ENCODE measurements around the gene TOB2.
"Not testable (repeated sequence)": the region's sequence is repeated elsewhere in the genome, so short reads cannot be mapped to it uniquely, and the experiment has no call there.

TOB2 gene

DNA sequence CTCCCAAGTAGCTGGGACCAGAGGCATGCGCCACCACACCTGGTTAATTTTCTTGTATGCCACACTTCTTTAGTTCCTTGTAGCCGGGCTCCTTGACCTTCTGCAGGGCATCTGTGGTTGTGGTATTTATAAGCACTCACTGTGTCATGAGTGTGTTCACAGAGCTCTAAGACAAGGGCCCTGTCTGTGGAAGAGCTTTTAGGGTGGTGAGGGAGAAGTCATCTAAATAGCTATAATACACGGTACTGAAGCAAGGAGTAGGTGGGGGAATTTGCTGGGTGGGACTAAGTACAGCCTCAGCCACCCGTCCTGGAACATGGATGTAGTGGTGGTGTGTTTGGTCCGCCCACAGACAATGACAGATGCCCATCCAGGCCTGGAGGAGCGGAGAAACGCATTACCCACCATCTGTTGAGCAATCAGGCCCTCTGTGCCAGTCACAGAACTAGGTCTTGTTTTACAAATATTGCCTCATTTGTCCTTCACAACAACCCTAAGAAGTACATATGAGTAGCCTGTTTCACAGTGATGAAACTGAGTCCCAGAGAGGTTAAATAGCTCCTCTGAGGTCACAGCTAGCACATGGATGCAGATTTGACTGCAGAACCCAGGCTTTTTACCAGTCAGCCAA is 32.4 kb upstream of the TOB2 start:
- intact Hi-C loops (cut with micrococcal nuclease): no loop called here
- H3K4me3 Mint-ChIP-seq: no peak overlapping the region
- H3K36me3 Mint-ChIP-seq (ENCODE audit: low read depth): peaks cover 66% of the 10 kb centered on the region
- H3K27ac Mint-ChIP-seq: no peak overlapping the region
- peaks cover 53% of the 10 kb centered on the region for H3K4me1 Mint-ChIP-seq (ENCODE audit: low read depth)
- H3K27me3 Mint-ChIP-seq: no peaks in the 10 kb centered on the region
- H3K9me3 Mint-ChIP-seq: no peaks in the 10 kb centered on the region

DNA sequence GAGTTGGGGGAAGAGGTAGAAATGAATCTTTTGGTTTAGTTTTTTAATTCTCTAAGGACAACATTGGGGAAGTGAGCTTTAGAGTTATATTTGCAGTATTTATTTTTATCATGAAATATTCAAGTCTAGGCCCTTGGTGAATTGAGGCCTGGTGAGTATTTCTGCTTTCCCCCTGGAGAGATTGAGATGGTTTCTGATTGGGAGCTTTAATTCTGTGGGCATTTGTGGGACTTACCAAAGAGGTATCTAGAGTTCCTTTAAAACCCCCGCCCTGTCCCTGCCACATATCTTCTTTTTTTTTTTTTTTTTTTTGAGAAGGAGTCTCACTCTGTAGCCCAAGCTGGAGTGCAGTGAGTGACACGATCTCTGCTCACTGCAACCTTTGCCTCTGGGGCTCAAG is 31.9 kb upstream of the TOB2 start:
- Mint-ChIP-seq H3K36me3 (ENCODE audit: low read depth) (peaks cover 66% of the 10 kb centered on the region), H3K27ac (no peak overlapping the region), H3K4me1 (ENCODE audit: low read depth) (peaks cover 59% of the 10 kb centered on the region), H3K9me3 (no peaks in the 10 kb centered on the region), H3K27me3 (no peaks in the 10 kb centered on the region), H3K4me3 (no peak overlapping the region)
- intact Hi-C loops (cut with micrococcal nuclease): no loop called here

DNA sequence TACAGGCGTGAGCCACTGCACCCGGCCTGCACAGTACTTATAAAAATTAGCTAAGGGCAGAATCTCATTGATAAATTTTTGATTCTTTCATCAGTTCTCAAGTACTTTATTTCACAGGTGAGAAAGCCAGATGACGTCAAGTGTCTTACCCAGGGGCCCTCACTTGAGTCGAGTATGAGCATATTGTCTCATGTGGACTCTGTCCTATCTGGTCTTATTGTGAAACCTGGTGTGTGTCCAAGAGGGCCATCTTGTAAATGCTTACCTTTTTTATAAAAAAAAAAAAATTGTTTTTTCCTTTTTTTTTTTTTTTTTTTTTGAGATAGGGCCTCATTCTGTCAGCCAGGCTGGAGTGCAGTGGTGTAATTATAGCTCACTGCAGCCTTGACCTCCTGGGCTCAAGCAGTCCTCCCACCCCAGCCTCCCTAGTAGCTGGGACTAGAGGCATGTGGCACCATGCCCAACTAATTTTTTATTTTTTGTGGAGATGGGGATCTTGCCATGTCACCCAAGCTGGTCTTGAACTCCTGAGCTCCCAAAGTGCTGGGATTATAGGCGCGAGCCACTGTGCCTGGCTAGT is 28.4 kb upstream of the TOB2 start:
- H3K4me1 Mint-ChIP-seq (ENCODE audit: low read depth): peaks cover 43% of the 10 kb centered on the region
- H3K4me3 Mint-ChIP-seq: no peak overlapping the region
- H3K36me3 Mint-ChIP-seq (ENCODE audit: low read depth): peaks cover 77% of the 10 kb centered on the region
- intact Hi-C loops (cut with micrococcal nuclease): no loop called here
- no peaks in the 10 kb centered on the region for H3K27me3 Mint-ChIP-seq
- no peaks in the 10 kb centered on the region for H3K9me3 Mint-ChIP-seq
- H3K27ac Mint-ChIP-seq: no peak overlapping the region

- Mint-ChIP-seq H3K27me3 (no peaks in the 10 kb centered on the region), H3K27ac (no peak overlapping the region), H3K36me3 (ENCODE audit: low read depth) (peaks cover 79% of the 10 kb centered on the region), H3K9me3 (no peaks in the 10 kb centered on the region), H3K4me1 (ENCODE audit: low read depth) (peaks cover 32% of the 10 kb centered on the region), H3K4me3 (no peak overlapping the region)
- intact Hi-C loops (cut with micrococcal nuclease): no loop called here
Measured at GRCh38 chr22:41471568-41471967, 25.0 kb upstream of the TOB2 start.

DNA sequence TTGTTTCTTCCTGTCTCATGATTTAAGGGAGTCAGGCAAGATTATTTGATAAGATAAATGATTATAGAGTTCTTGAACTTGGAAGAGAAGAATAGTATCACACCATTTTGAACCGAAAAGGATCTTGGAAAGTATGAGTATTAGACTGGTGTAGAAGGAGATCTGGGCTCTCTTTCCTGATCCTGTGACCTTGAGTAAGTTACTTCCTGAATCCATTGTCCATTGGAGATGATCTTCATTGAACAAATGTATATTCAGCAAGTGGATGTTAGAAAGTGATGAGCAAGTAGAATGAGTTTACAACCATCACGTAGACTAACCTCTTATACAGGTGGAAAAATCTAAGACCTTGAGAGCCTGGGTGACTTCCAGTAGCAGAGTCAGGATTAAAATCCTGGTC is 24.3 kb upstream of the TOB2 start:
- H3K36me3 Mint-ChIP-seq (ENCODE audit: low read depth): peaks cover 80% of the 10 kb centered on the region
- H3K27me3 Mint-ChIP-seq: no peaks in the 10 kb centered on the region
- H3K4me3 Mint-ChIP-seq: peak overlapping the region; percentile 20
- peak overlapping the region; percentile 76 for H3K27ac Mint-ChIP-seq
- no peaks in the 10 kb centered on the region for H3K9me3 Mint-ChIP-seq
- peaks cover 32% of the 10 kb centered on the region for H3K4me1 Mint-ChIP-seq (ENCODE audit: low read depth)
- intact Hi-C loops (cut with micrococcal nuclease): no loop called here

DNA sequence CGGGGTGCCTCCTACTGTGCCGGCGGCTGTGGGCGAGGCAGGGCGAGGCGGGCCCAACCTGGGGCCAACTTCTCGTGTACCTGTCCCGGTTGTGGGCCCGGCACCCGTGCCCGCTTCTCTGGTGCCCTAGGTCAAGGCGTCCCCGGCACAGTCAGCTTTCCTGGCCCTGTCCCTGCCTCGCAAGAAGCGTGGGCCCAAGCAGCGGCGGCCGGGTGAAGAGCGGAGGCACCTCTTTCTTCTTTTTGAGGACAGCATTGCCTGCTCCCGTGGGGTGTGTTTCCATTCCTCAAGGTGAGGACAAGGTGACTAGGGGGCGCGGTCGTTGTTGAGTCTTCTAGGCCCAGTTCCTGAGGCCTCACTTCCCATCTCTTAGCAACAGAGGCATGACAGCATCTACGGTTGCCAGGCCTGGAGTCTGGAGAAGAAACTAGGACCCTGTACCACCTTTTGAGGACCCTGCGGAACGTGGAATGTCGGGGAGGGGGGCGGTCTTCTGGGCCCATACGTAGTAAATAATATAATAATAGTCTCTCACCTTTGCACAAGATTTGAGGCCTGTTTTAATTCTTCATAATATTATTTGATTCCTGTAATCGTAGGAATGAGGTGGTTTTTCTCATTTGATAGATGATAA is 22.7 kb upstream of the TOB2 start:
- no peaks in the 10 kb centered on the region for H3K27me3 Mint-ChIP-seq
- peak overlapping the region; percentile 97 for H3K4me3 Mint-ChIP-seq
- peak overlapping the region; percentile 99 for H3K27ac Mint-ChIP-seq
- intact Hi-C loops (cut with micrococcal nuclease): loop anchor here (1.0 kb wide), 1 partner anchor 23 kb away; the partner anchor contains the start of gene TOB2
- peaks cover 80% of the 10 kb centered on the region for H3K36me3 Mint-ChIP-seq (ENCODE audit: low read depth)
- peaks cover 32% of the 10 kb centered on the region for H3K4me1 Mint-ChIP-seq (ENCODE audit: low read depth)
- no peaks in the 10 kb centered on the region for H3K9me3 Mint-ChIP-seq

DNA sequence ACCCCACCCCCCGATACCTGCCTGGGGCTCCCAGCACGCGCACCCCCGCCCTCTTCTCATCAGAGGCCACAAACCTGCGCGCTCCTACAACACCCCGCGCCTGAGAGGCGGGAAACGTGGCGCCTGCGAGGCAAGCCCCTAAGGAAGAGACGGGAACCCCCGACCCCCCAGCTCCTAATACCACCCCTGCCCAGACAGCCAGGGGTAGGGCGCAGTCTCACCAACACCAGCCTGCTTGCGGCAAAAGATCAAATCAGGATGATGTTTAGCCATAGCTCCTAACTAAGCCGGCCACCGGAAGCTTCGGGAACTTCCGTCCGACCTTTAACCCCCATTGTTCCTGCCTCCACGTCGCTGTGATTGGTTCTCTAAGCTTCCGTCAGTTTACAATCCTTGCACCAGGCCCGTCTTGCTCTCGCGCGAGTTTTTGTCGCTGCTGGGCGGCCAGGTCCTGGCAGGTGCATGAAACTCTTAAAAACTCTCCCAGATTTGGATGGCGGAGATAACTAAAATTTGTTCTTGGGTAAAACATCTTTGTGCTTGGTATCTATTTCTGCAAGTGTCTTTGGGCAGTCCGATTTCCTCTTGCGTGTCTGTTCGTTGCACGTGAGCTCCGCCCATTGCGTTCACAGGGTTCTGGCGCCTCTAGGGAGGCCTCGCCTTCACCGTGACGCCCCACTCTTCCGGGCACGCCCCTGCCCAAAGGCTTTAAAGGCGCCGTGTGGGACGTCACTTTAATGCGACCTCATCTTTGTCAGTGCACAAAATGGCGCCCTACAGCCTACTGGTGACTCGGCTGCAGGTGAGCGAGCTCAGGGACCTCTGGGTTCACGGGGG is 22.0 kb upstream of the TOB2 start, which contains the start of the genes ACO2 and PHF5A:
TSS of gene ACO2 (plus strand) at position 737 of the 837 bp plus-strand sequence. CDS start at position 767, 30 bp downstream.
TSS of gene PHF5A (minus strand) at position 312 of the 837 bp plus-strand sequence. CDS start at position 273, 39 bp downstream.
- peaks cover 80% of the 10 kb centered on the region for H3K36me3 Mint-ChIP-seq (ENCODE audit: low read depth)
- intact Hi-C loops (cut with micrococcal nuclease): loop anchor here (1.0 kb wide), 1 partner anchor 22 kb away; the partner anchor contains the start of gene TOB2

GRCh38 chr22:41461901-41462300 is 15.3 kb upstream of the TOB2 start:
- H3K36me3 Mint-ChIP-seq (ENCODE audit: low read depth): peaks cover 85% of the 10 kb centered on the region
- peaks cover 19% of the 10 kb centered on the region for H3K4me1 Mint-ChIP-seq (ENCODE audit: low read depth)
- H3K4me3 Mint-ChIP-seq: no peak overlapping the region
- H3K27ac Mint-ChIP-seq: no peak overlapping the region
- intact Hi-C loops (cut with micrococcal nuclease): no loop called here
- no peaks in the 10 kb centered on the region for H3K9me3 Mint-ChIP-seq
- no peaks in the 10 kb centered on the region for H3K27me3 Mint-ChIP-seq

More for the DNA sequence above, 22.0 kb upstream of the TOB2 start, which contains the start of the genes ACO2 and PHF5A:
- Mint-ChIP-seq H3K4me1 (ENCODE audit: low read depth) (peaks cover 25% of the 10 kb centered on the region), H3K27ac (peak within 1 kb of the TSS; percentile 99), H3K4me3 (peak within 1 kb of the TSS; percentile 97), H3K27me3 (no peaks in the 10 kb centered on the region), H3K9me3 (no peaks in the 10 kb centered on the region)

DNA sequence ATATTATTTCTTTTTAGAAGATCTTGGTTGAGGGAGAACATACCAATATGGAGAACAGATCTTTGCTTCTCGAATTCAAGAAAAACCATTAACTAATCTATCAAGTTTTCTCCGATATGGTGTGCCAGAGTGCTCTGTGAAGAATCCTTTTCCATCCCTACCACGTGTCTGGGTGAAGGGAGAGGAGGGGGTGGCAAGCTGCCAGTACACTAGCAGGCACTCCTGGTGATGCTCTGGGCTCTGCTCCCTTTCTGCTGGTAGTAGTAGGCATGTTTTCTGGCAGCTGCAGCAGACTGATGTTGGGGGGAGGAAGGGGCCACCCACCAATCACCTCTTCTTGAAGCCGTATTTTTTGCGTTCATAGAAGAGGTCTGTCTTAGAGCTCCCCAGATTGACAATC is 13.5 kb upstream of the TOB2 start:
- peaks cover 66% of the 10 kb centered on the region for H3K36me3 Mint-ChIP-seq (ENCODE audit: low read depth)
- H3K27me3 Mint-ChIP-seq; H3K9me3 Mint-ChIP-seq; H3K4me3 Mint-ChIP-seq; intact Hi-C loops (cut with micrococcal nuclease): not testable (repeated sequence)
- H3K4me1 Mint-ChIP-seq (ENCODE audit: low read depth): peaks cover 18% of the 10 kb centered on the region
- peak overlapping the region; percentile 52 for H3K27ac Mint-ChIP-seq

DNA sequence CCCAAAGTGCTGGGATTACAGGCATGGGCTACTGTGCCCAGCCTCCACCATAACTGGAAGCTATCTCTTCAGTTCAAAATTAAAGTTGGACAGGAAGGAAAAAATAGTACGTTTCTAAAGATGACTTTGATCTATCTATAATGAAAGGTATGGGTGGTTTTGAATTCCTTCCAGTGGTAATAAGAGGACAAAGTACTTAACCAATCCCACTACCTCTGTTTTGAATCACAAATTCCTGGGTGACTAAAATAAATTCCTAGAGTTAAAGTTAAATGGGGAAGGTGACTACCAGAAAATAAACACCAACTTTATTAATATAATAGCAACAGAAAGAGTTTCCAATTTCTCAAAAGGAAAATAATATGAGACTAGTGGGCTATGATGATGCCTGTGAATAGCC is 12.8 kb upstream of the TOB2 start:
- intact Hi-C loops (cut with micrococcal nuclease): no loop called here
- no peaks in the 10 kb centered on the region for H3K27me3 Mint-ChIP-seq
- H3K9me3 Mint-ChIP-seq: no peaks in the 10 kb centered on the region
- peaks cover 60% of the 10 kb centered on the region for H3K36me3 Mint-ChIP-seq (ENCODE audit: low read depth)
- H3K27ac Mint-ChIP-seq: no peak overlapping the region
- H3K4me3 Mint-ChIP-seq: no peak overlapping the region
- H3K4me1 Mint-ChIP-seq (ENCODE audit: low read depth): peaks cover 18% of the 10 kb centered on the region

GRCh38 chr22:41458161-41458728 is 11.6 kb upstream of the TOB2 start:
- H3K27ac Mint-ChIP-seq: peak overlapping the region; percentile 20
- H3K36me3 Mint-ChIP-seq (ENCODE audit: low read depth): peaks cover 48% of the 10 kb centered on the region
- H3K27me3 Mint-ChIP-seq: no peaks in the 10 kb centered on the region

DNA sequence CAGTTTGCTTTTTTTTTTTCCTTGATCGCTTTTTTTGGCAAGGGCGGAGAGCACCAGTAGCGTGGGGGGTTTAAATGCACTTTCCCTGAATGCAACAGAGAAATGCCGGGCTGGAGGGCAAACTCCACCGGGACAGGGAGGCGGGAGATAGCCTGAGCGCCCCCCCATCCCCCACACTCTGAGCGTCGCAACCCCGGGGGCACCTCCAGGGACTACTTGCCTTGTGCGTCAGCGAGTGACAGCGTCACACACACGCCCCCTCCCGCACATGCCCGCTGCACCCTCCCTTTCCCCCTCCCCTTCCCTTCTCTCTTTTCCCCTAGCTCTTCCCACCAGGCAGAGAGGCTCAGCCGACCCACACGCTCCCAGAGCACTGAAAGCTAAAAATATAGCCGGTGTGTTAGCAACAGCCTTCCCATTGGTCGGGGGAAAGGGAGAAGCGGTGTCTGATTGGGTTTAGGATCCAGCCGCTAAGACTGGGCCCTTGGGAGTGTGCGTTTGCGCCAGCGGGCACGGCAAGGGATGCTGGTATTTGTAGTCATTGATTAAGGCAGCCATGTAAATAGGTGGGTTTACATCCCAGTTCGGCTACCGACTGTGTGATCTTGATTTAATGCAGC is 1.7 kb upstream of the TOB2 start:
- H3K27me3 Mint-ChIP-seq: no peaks in the 10 kb centered on the region
- H3K4me1 Mint-ChIP-seq (ENCODE audit: low read depth): peaks cover 12% of the 10 kb centered on the region
- peak overlapping the region; percentile 100 for H3K4me3 Mint-ChIP-seq
- H3K9me3 Mint-ChIP-seq: no peaks in the 10 kb centered on the region
- peak overlapping the region; percentile 99 for H3K27ac Mint-ChIP-seq
- H3K36me3 Mint-ChIP-seq (ENCODE audit: low read depth): peaks cover 57% of the 10 kb centered on the region
- intact Hi-C loops (cut with micrococcal nuclease): loop anchor here (1.0 kb wide), 1 partner anchor 173 kb away; the partner anchor contains the start of genes DESI1 and XRCC6

More at GRCh38 chr22:41458161-41458728, 11.6 kb upstream of the TOB2 start:
- H3K4me3 Mint-ChIP-seq: no peak overlapping the region
- H3K4me1 Mint-ChIP-seq (ENCODE audit: low read depth): peaks cover 18% of the 10 kb centered on the region
- intact Hi-C loops (cut with micrococcal nuclease): no loop called here
- H3K9me3 Mint-ChIP-seq: no peaks in the 10 kb centered on the region
